Right lung (tissue), 5 donors: ENCODE measurements around the gene SH3BP5. TPM values are rescaled to one million over a fixed set of nuclear protein-coding genes. Genes with fewer than 3 reads are reported as not detected.

ENCODE experiments used
- DNase-seq, 2 donors: peaks; one replicate each; pipeline ENCODE4 v3.0.0-alpha.2; 2013
- polyA plus RNA-seq, 5 donors: library from polyadenylated mRNA; unstranded; fragments of 120-200 nt; gene quantifications; one replicate each; pipeline versions ENCODE4 v1.2.1 to v1.2.3, GENCODE V29; 2013; ENCODE audit warnings: inconsistent platforms in 1 of 5, low replicate concordance in 1 of 5; ENCODE audit not compliant: insufficient read length in 5 of 5, insufficient read depth in 1 of 5

SH3BP5 gene
- polyA plus RNA-seq, 5 donors = 54.1 to 63.6 (median 59.4) TPM

GRCh38 chr3:15206662-15207576 lies 125.5 kb downstream of the SH3BP5 start:
- DNase-seq = peak in 1 of 2 donors; percentile 13

- peak; percentile 91 for DNase-seq
Observed at GRCh38 chr3:15205934-15206661, 126.3 kb downstream of the SH3BP5 start, which contains the start of gene CAPN7. TSS of gene CAPN7 (plus strand) at chr3:15206246. CDS start at chr3:15206496, 250 bp downstream.

- no peak for DNase-seq
Observed at GRCh38 chr3:15205482-15205933, 126.9 kb downstream of the SH3BP5 start.

Other genes with a start within 250 kb of the SH3BP5 start
- 10 to 100 TPM; 25.5 to 33.2 (median 31.0) TPM for gene RBSN, start 233.4 kb downstream of the SH3BP5 start, polyA plus RNA-seq
- 10 to 100 TPM; 37.4 to 70.7 (median 52.0) TPM for gene CAPN7, start 126.3 kb downstream of the SH3BP5 start, polyA plus RNA-seq
- 10 to 100 TPM; 24.7 to 39.6 (median 34.9) TPM for gene METTL6, start 95.0 kb upstream of the SH3BP5 start, polyA plus RNA-seq
- 10 to 100 TPM; 16.5 to 20.0 (median 18.5) TPM for gene EAF1, start 95.0 kb upstream of the SH3BP5 start, polyA plus RNA-seq
- 10 to 100 TPM in 1 of 5 donors, 1 to 10 TPM in 4; 7.4 to 12.7 (median 9.0) TPM for gene COLQ, start 189.1 kb upstream of the SH3BP5 start, polyA plus RNA-seq